Measurements from ENCODE around the gene ZNF189.

The ZNF189 gene

GRCh38 chr9:101398068-101398929, at the start of gene ZNF189, which contains the start of gene MRPL50:
Gene ZNF189, plus strand, starts transcription at chr9:101398851. Its CDS starts 306 bp downstream, at chr9:101399157.
Gene MRPL50, minus strand, starts transcription at chr9:101398618. Its CDS starts 26 bp downstream, at chr9:101398592.
- DNase-seq (ENCODE audit: low read depth) = peak; percentile 96

DNA sequence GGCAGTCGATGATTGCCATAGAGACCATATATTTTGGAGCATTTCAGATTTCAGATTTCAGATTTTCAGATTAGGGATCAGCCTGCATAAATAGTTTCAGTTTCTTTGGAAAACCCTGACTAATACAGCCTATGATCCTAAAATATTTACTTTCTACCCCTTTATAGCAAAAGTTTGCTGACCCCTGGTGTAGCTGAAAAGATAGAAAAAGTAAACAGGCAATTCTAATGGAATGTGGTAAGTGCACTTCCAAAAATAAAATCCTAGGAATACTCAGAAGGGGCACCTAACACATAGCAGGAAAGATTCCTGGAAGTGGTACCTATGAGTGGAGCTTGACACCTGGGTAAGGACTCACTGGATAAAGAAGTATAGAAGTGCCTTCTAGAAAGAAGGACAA, 48.4 kb upstream of the ZNF189 start:
- no peak for DNase-seq (ENCODE audit: low read depth)

GRCh38 chr9:101352892-101353463, 45.7 kb upstream of the ZNF189 start:
- no peak for DNase-seq (ENCODE audit: low read depth)

GRCh38 chr9:101353683-101354082, 45.0 kb upstream of the ZNF189 start:
- DNase-seq (ENCODE audit: low read depth) = no peak

DNA sequence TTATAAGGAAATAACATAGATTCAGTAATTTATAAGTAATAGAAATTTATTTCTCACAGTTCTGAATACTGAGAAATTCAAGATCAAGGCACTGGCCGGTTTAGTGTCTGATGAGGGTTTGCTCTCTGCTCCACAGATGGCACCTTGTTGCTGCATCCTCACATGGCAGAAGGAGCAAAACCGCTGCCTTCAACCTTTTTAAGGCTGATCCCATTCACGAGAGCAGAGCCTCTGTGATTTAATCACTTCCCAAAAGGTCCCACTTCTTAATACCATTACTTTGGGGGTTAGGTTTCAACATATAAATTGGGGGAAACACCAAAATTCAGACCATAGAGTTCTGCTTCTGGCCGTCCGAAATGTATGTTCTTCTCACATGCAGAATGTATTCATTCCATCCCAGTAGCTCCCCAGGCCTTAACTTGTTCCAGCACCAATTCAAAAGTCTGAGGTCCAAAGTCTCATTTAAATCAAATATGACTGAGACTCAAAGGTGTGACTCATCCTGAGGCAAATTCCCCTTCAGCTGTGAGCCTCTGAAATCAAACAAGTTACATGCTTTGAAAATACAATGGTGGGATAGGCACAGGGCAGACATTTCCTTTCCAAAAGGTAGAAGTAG, 44.4 kb upstream of the ZNF189 start:
- DNase-seq (ENCODE audit: low read depth) = no peak

GRCh38 chr9:101354765-101355708, 43.6 kb upstream of the ZNF189 start:
- DNase-seq (ENCODE audit: low read depth) = no peak

DNA sequence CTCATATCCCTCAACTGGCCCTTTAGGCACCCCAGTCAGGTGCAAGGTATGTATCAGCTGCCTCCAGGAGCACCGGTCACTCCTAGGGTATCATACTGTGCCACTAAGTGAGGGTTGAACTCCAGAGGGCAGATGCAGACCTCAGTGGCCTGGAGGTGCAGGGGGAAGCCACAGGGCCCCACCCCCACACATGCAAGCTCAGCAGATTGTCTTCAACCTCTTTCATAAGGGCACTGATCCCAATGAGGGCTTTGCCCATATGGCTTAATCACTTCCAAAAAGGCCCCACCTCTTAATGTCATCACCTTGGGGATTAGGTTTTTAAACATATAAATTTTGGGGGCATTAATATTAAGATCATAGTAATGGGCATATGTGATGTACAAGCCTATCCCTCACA, 42.0 kb upstream of the ZNF189 start:
- DNase-seq (ENCODE audit: low read depth) = no peak

DNA sequence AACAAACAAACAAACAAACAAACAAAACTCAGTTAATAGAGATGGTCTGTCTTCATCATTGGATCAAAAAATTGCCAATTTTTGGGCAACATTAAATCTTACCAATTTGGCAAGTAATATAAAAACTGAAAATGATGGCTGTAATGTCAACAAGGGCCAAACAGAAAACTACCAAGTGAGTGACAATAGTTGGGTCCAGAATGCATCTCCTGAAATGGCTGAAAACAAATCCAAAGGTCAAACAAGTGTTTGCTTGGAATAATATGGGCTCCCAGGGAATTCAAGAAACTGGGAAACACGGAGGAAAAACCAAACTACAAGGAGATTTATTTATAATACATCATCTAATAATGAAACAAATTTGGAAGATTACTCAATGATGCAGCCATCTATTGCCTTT, 39.0 kb upstream of the ZNF189 start:
- no peak for DNase-seq (ENCODE audit: low read depth)

DNA sequence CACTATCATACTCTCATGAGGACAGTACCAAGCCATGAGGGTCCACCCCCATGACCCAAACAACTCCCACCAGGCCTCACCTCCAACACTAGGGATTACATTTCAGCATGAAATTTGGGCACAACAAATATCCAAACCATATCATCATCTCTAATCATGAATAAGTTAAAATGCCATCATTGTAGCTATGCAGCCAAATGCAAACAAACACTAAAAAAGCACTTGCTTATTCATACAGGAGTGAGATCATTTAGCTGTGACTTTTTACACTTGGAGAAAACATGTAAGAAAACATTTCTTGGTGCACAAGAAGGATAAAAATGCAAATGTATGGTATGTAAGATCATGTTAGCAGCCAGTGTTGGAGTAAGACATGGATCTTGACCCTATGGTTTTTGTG, 38.0 kb upstream of the ZNF189 start:
- no peak for DNase-seq (ENCODE audit: low read depth)

- no peak for DNase-seq (ENCODE audit: low read depth)
Measured at GRCh38 chr9:101362450-101362849, 36.2 kb upstream of the ZNF189 start.

- DNase-seq (ENCODE audit: low read depth) = no peak
Measured at GRCh38 chr9:101365181-101365580, 33.5 kb upstream of the ZNF189 start.

GRCh38 chr9:101366038-101366756, 32.5 kb upstream of the ZNF189 start:
- no peak for DNase-seq (ENCODE audit: low read depth)

- DNase-seq (ENCODE audit: low read depth) = no peak
Measured at GRCh38 chr9:101367323-101367722, 31.3 kb upstream of the ZNF189 start.

DNA sequence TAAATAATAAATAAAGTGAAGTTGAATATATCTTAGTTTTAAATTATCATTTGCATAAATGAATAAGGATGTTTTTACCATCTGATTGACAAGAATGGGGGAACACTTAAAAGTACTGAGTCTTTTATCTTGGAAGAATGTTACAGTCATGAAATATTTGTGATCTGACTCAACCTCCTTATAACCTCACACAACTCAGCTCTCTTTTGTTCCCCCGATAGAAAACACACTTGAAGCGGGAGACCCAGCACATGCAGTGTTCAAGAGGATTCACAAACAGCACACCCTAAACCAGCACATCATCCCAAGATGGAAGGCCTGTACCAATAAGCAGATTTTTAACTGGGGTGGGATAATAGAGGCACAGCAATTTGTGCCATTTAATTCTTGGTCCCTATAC, 29.4 kb upstream of the ZNF189 start:
- no peak for DNase-seq (ENCODE audit: low read depth)

DNA sequence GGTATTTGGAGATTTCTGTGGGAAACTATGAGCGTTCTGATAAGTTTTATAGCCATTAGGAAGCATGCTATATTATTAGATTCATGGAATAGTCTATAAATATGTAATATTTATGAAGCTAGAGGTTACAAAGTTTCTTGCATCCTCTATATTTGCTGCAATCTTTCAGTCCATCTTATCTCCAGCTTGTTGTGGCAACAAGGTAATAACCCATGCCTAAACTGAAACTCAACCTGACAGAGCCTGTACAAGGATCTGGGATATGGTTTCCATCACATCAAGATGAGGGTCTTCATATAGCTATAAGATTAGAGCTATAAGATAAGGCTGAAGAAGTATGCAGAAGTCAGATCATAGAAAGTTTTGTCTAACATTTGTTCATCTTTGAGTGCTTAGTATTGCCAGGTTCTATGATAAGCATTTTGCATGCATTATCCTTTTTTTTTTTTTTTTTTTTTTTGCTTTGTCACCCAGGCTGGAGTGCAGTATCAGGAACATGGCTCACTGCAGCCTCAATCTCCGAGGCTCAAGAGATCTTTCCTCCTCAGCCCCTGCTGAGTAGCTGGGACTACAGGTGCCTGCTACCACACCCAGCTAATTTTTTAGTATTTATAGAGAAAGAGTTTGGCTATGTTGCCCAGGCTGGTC, 28.6 kb upstream of the ZNF189 start:
- no peak for DNase-seq (ENCODE audit: low read depth)

- DNase-seq (ENCODE audit: low read depth) = no peak
Measured at GRCh38 chr9:101371813-101372212, 26.8 kb upstream of the ZNF189 start.

DNA sequence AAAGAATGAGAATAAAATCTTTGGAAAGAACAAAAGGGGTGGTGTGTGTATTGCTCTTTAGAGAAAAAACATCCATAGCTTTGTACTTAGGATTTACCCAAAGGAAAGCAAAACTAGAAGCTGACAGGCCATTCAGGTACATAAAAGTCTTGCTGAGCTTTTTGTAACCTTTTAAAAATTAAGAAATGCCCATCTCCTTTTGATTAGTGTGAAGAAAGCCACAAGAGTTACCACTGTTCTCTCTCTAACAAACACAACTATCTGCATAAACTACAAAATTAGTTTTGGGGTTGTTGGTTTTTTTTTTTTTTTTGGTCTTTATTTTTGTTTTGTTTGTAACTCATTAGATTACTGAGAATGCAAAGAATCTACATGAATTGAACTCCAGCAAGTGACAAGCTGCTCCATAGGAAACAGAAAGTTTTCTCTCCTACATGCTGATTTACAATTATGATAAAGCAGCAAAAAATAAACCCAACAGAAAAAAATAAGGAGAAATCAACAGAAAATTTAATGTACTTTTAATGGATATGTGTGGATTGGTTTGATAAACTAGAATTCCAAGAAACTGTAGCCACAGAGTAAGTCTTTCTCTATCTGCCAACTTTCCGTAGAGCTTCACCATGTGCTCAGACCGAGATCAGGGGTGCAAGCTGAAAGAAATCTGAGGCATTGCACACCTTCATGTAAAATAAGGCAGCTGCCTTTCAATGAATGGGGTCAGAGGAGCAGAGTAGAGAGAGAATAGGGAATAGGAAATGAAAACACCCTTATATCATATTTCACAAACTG, 26.1 kb upstream of the ZNF189 start:
- no peak for DNase-seq (ENCODE audit: low read depth)

DNA sequence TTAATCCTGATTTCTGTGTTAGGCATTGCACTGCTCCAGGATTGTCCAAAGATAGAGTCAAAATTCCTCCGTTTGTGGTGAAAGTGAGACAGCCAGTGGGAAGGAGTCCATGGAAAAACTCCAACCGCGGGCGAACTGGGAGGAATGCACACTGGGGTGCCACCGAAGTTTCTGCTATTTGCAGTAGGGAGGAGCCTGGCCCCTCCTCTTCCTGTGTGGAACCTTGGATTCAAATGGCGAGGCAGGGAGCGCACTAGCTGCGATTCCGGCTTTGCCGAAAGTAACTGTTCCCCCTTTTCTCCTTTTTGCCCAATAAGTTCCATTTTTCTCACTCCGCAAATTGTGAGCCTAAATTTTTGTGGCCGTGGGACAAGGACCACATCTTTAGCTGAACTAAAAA, 23.1 kb upstream of the ZNF189 start:
- DNase-seq (ENCODE audit: low read depth) = no peak

- no peak for DNase-seq (ENCODE audit: low read depth)
Measured at GRCh38 chr9:101376111-101376848, 22.4 kb upstream of the ZNF189 start.
